Gastroesophageal sphincter (tissue), 4 donors: ENCODE data around the gene SF1. TPM values are rescaled to one million over a fixed set of nuclear protein-coding genes. Genes with fewer than 3 reads are reported as not detected.

Experiments
- ATAC-seq: fragments of 150-250 bp; one replicate; pipeline ENCODE4 v1.9.1; 2016; ENCODE audit warnings: mild to moderate bottlenecking, moderate library complexity
- H3K27ac ChIP-seq, 4 donors: fragments of 200-600 bp; sonication (generic) in 3 of 4; 1 replicate in 3 of 4; 2 replicates in 1 of 4; pipeline ENCODE4 v1.5.1; 2016 to 2019
- H3K27me3 ChIP-seq: fragments of 200-600 bp; sonication (generic); one replicate; pipeline ENCODE4 v1.5.1; 2019
- H3K36me3 ChIP-seq, 2 donors: fragments of 200-600 bp; sonication (generic); one replicate each; pipeline ENCODE4 v1.5.1; 2019; ENCODE audit warnings: control low read depth in 1 of 2
- H3K4me1 ChIP-seq, 3 donors: fragments of 200-600 bp; sonication (generic); 1 replicate in 2 of 3; 2 replicates in 1 of 3; pipeline ENCODE4 v1.5.1; 2016 to 2019; ENCODE audit warnings: control low read depth in 2 of 3
- H3K4me3 ChIP-seq, 2 donors: fragments of 200-600 bp; sonication (generic); one replicate each; pipeline ENCODE4 v1.5.1; 2019; ENCODE audit warnings: mild to moderate bottlenecking in 1 of 2, moderate library complexity in 1 of 2
- H3K9me3 ChIP-seq, 3 donors: fragments of 200-600 bp; sonication (generic); one replicate each; pipeline ENCODE4 v1.5.1; 2017 to 2019; ENCODE audit warnings: control low read depth in 2 of 3
- EP300 ChIP-seq: sonication (generic); formaldehyde crosslinking; IDR thresholded peaks from one replicate; pipeline ENCODE4 v1.6.1; 2017; ENCODE audit warnings: antibody characterized with exemption, mild to moderate bottlenecking
- POLR2A ChIP-seq, 2 donors: fragments of 450-650 bp; IDR thresholded peaks; one replicate each; pipeline ENCODE4 v1.6.1; 2017; ENCODE audit warnings: antibody characterized with exemption in 2 of 2, mild to moderate bottlenecking in 2 of 2, moderate library complexity in 1 of 2
- POLR2AphosphoS5 ChIP-seq: sonication (generic); formaldehyde crosslinking; IDR thresholded peaks from one replicate; pipeline ENCODE4 v1.6.1; 2017; ENCODE audit warnings: antibody characterized with exemption
- WGBS, 2 donors: methylation state at CpG; one replicate each; pipeline ENCODE4 v1.1.5; 2018; ENCODE audit warnings: low coverage in 1 of 2; 5-methylcytosine and 5-hydroxymethylcytosine counted together
- total RNA-seq, 4 donors: library from RNA; depleted of rRNA; stranded (reverse); fragments of >200 nt; gene quantifications; one replicate each; pipeline ENCODE4 v1.1.0, GENCODE V29; 2016
- TF ChIP-seq, protein P1 (sequence below), 4 experiments: fragments of 200-600 bp in 2 of 4; fragments of 450-650 bp in 2 of 4; sonication (generic) in 1 of 4; IDR thresholded peaks; one replicate each; pipeline ENCODE4 v1.5.1; 2017 to 2019; ENCODE audit warnings: antibody characterized with exemption in 4 of 4, mild to moderate bottlenecking in 2 of 4, moderate library complexity in 2 of 4

Gene SF1
- total RNA-seq, 4 donors from 2014 or later = 187 to 314 (median 253) TPM

- 94% methylated on average over 9 of the region's 13 CpGs; no CpG with 5 or more reads in 1 of the 2 donors for WGBS, 2 donors
- no peak overlapping the region for H3K4me3 ChIP-seq
- no peaks in the 10 kb centered on the region for H3K9me3 ChIP-seq
- no peak for ATAC-seq
- no peak for TF ChIP-seq POLR2AphosphoS5
- TF ChIP-seq, protein P1, sequence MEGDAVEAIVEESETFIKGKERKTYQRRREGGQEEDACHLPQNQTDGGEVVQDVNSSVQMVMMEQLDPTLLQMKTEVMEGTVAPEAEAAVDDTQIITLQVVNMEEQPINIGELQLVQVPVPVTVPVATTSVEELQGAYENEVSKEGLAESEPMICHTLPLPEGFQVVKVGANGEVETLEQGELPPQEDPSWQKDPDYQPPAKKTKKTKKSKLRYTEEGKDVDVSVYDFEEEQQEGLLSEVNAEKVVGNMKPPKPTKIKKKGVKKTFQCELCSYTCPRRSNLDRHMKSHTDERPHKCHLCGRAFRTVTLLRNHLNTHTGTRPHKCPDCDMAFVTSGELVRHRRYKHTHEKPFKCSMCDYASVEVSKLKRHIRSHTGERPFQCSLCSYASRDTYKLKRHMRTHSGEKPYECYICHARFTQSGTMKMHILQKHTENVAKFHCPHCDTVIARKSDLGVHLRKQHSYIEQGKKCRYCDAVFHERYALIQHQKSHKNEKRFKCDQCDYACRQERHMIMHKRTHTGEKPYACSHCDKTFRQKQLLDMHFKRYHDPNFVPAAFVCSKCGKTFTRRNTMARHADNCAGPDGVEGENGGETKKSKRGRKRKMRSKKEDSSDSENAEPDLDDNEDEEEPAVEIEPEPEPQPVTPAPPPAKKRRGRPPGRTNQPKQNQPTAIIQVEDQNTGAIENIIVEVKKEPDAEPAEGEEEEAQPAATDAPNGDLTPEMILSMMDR (IDR thresholded peaks at IDR 0.05) = no peak
- TF ChIP-seq EP300 = no peak
- no peak for TF ChIP-seq POLR2A (IDR thresholded peaks at IDR 0.05)
- H3K27me3 ChIP-seq = no peaks in the 10 kb centered on the region
- peaks cover 0 to 23% (median 0%) of the 10 kb centered on the region in 3 donors for H3K4me1 ChIP-seq
- H3K36me3 ChIP-seq = peaks cover 0 to 63% of the 10 kb centered on the region in 2 donors
- peak overlapping the region in 2 of 4 donors; percentile 38 to 55 for H3K27ac ChIP-seq
Observed at GRCh38 chr11:64750361-64751054, 27.8 kb downstream of the SF1 start.

DNA sequence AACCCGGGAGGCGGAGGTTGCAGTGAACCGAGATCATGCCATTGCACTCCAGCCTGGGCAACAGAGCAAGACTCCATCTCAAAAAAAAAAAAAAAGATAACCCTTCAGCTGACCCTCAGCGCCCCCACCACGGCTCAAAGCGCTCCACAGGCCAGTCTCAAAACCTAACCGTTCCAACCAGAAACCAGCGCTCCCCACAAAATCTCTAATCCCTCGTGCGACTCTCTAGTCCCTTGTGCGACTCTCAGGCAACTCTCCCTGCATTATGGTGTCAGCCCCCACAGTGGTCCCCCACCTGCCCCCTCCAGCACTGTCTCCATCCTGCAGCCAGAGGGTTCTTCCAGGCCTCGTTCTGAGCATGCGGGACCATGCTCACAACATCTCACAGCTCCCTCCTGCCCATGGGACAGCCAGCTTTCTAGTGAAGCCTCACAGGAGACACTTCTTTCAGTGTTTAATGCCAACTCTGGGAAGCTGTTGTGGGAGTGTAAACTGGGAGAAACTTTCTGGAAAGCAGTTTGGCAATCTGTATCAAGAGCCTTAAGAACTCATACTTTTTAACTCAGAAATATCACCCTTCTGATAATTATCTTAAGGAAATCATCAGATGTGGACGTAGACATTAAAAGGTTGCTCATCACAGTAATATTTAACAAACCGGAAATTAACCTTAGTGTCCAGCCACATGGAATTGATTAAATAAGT lies 30.2 kb downstream of the SF1 start:
- H3K36me3 ChIP-seq = peaks cover 0 to 40% of the 10 kb centered on the region in 2 donors
- peak overlapping the region in 3 of 4 donors; percentile 91 to 96 (median 95) for H3K27ac ChIP-seq
- H3K4me3 ChIP-seq = no peak overlapping the region
- H3K9me3 ChIP-seq = no peaks in the 10 kb centered on the region
- no peak for TF ChIP-seq EP300
- TF ChIP-seq POLR2AphosphoS5 = peak; percentile 3
- H3K4me1 ChIP-seq = peaks cover 0 to 46% (median 12%) of the 10 kb centered on the region in 3 donors
- WGBS, 2 donors = 75 to 81% methylated on average over 10 to 14 of the region's 15 CpGs
- H3K27me3 ChIP-seq = no peaks in the 10 kb centered on the region
- ATAC-seq = no peak

DNA sequence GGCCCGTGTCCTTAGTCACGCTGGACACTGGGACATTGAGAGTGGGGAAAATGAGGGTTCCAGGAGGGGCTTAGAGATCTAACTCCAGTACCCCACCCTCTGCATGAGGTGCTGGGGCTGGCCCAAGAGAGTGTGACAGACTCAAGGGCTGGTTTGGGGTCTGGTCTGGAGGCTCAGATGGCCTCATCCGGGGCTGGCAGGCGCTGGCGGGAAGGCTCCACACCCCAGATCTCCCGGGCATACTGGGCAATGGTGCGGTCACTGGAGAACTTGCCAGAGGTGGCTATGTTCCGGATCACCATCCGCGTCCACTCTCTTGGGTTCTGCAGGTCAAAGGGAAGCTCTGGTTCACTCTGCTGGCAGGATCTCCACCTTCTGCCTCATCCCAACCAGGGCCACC lies 31.9 kb downstream of the SF1 start:
- peak overlapping the region; percentile 91 to 96 (median 94) for H3K27ac ChIP-seq
- H3K4me1 ChIP-seq = peaks cover 0 to 62% (median 17%) of the 10 kb centered on the region in 3 donors
- peak overlapping the region in 1 of 2 donors; percentile 73 for H3K4me3 ChIP-seq
- no peak for TF ChIP-seq POLR2A (IDR thresholded peaks at IDR 0.05)
- TF ChIP-seq EP300 = no peak
- TF ChIP-seq, protein P1 (IDR thresholded peaks at IDR 0.05) = no peak
- no peak for TF ChIP-seq POLR2AphosphoS5
- WGBS, 2 donors = 24 to 96% methylated on average over 2 to 3 of the region's 10 CpGs
- no peaks in the 10 kb centered on the region for H3K27me3 ChIP-seq
- H3K36me3 ChIP-seq = peaks cover 0 to 23% of the 10 kb centered on the region in 2 donors
- ATAC-seq = no peak
- no peaks in the 10 kb centered on the region for H3K9me3 ChIP-seq

GRCh38 chr11:64745521-64746328 lies 32.6 kb downstream of the SF1 start:
- H3K9me3 ChIP-seq = no peaks in the 10 kb centered on the region
- 0% methylated on average over 12 of the region's 52 CpGs; no CpG with 5 or more reads in 1 of the 2 donors for WGBS, 2 donors
- ATAC-seq = peak; percentile 83
- no peaks in the 10 kb centered on the region for H3K27me3 ChIP-seq
- peaks cover 0 to 16% of the 10 kb centered on the region in 2 donors for H3K36me3 ChIP-seq
- peak overlapping the region; percentile 37 to 73 for H3K4me3 ChIP-seq
- peak overlapping the region; percentile 91 to 96 (median 94) for H3K27ac ChIP-seq
- TF ChIP-seq EP300 = no peak
- TF ChIP-seq POLR2AphosphoS5 = peak; percentile 89
- TF ChIP-seq, protein P1 (IDR thresholded peaks at IDR 0.05) = no peak
- peak; percentile 63 to 76 for TF ChIP-seq POLR2A (IDR thresholded peaks at IDR 0.05)
- H3K4me1 ChIP-seq = peaks cover 0 to 70% (median 17%) of the 10 kb centered on the region in 3 donors

- peaks cover 0 to 72% (median 17%) of the 10 kb centered on the region in 3 donors for H3K4me1 ChIP-seq
- H3K4me3 ChIP-seq = peak overlapping the region; percentile 37 to 73
- no CpG with 5 or more reads among the region's 20 CpGs for WGBS, 2 donors
- H3K36me3 ChIP-seq = peaks cover 0 to 10% of the 10 kb centered on the region in 2 donors
- H3K9me3 ChIP-seq = no peaks in the 10 kb centered on the region
- TF ChIP-seq POLR2A (IDR thresholded peaks at IDR 0.05) = no peak
- TF ChIP-seq POLR2AphosphoS5 = peak; percentile 6
- H3K27ac ChIP-seq = peak overlapping the region; percentile 91 to 96 (median 94)
- no peaks in the 10 kb centered on the region for H3K27me3 ChIP-seq
- peak; percentile 3 for ATAC-seq
Observed at GRCh38 chr11:64745189-64745520, 33.2 kb downstream of the SF1 start.
